PC-3 (cell line): ENCODE data around the gene ZNF311. TPM values are rescaled to one million over a fixed set of nuclear protein-coding genes. Genes with fewer than 3 reads are reported as not detected.

Experiments used
- ATAC-seq: fragments of 200-7000 bp; cut with Tn5 transposase; 2 replicates; pipeline ENCODE4 v1.9.1; 2020; ENCODE audit warnings: mild to moderate bottlenecking, moderate library complexity
- BruUV-seq: library from RNA; stranded (reverse); fragments of 400-500 nt; replicated peaks from 2 replicates; lab custom pipeline; 2021; lab: Mats Ljungman, UMichigan
- CTCF ChIA-PET: fragments of 300-600 bp; sonication (Branson Sonifier 250); formaldehyde crosslinking; loops from one replicate; lab custom pipeline; 2022; ENCODE audit warnings: antibody characterized with exemption; lab: Charles Lee
- POLR2A ChIA-PET: fragments of 300-600 bp; sonication (Branson Sonifier 250); formaldehyde crosslinking; loops from one replicate; lab custom pipeline; 2022; ENCODE audit warnings: antibody characterized with exemption; ENCODE audit not compliant: unreplicated experiment; lab: Charles Lee
- DNase-seq: peaks from one replicate; pipeline ENCODE4 v3.0.0-alpha.2; 2015
- H2AFZ ChIP-seq: fragments of 300-600 bp; sonication (generic); 2 replicates; pipeline ENCODE4 v1.6.0; 2016; ENCODE audit warnings: antibody characterized with exemption, low read length
- H3F3A ChIP-seq: fragments of 300-600 bp; sonication (generic); one replicate; pipeline ENCODE4 v1.6.0; 2017; ENCODE audit warnings: antibody characterized with exemption, low read length, control low read depth, mild to moderate bottlenecking; ENCODE audit not compliant: unreplicated experiment
- H3K27ac ChIP-seq: fragments of 300-600 bp; sonication (generic); 2 replicates; pipeline ENCODE4 v1.5.1; 2016; ENCODE audit warnings: mild to moderate bottlenecking, low read length
- H3K27me3 ChIP-seq: fragments of 300-600 bp; sonication (generic); 2 replicates; pipeline ENCODE4 v1.6.1; 2016; ENCODE audit warnings: low read length, mixed read lengths
- H3K36me3 ChIP-seq: fragments of 300-600 bp; sonication (generic); 2 replicates; pipeline ENCODE4 v1.6.1; 2016; ENCODE audit warnings: low read depth, mixed run types, low read length, mixed read lengths
- H3K4me1 ChIP-seq: fragments of 300-600 bp; sonication (generic); 2 replicates; pipeline ENCODE4 v1.5.1; 2016; ENCODE audit warnings: low read length; ENCODE audit not compliant: insufficient read depth
- H3K4me2 ChIP-seq: fragments of 300-600 bp; sonication (generic); 2 replicates; pipeline ENCODE4 v1.6.0; 2016; ENCODE audit warnings: low read length
- H3K4me3 ChIP-seq: fragments of 300-600 bp; sonication (generic); 2 replicates; pipeline ENCODE4 v1.5.1; 2016; ENCODE audit warnings: mild to moderate bottlenecking, low read length, mixed read lengths
- H3K79me2 ChIP-seq: fragments of 300-600 bp; sonication (generic); 2 replicates; pipeline ENCODE4 v1.6.1; 2017; ENCODE audit warnings: low read length, mixed read lengths
- H3K9ac ChIP-seq: fragments of 300-600 bp; sonication (generic); 2 replicates; pipeline ENCODE4 v1.6.0; 2016; ENCODE audit warnings: mild to moderate bottlenecking, low read length
- H3K9me2 ChIP-seq: fragments of 300-600 bp; sonication (generic); replicated peaks from 2 replicates; pipeline ENCODE4 v1.6.1; 2016; ENCODE audit warnings: mixed run types, low read length, mixed read lengths
- H3K9me3 ChIP-seq: fragments of 300-600 bp; sonication (generic); 2 replicates; pipeline ENCODE4 v1.6.1; 2016; ENCODE audit warnings: low read length, mixed read lengths
- H4K20me1 ChIP-seq: fragments of 300-600 bp; sonication (generic); 2 replicates; pipeline ENCODE4 v1.6.1; 2016; ENCODE audit warnings: low read length, mixed read lengths
- EZH2 ChIP-seq: fragments of 300-600 bp; sonication (generic); IDR thresholded peaks from one replicate; pipeline ENCODE4 v1.6.1; 2017; ENCODE audit warnings: antibody characterized with exemption, mild to moderate bottlenecking, low read length; ENCODE audit not compliant: unreplicated experiment
- EZH2phosphoT487 ChIP-seq: fragments of 300-600 bp; sonication (generic); IDR thresholded peaks from 2 replicates; pipeline ENCODE4 v1.6.1; 2018; ENCODE audit warnings: mild to moderate bottlenecking, antibody characterized with exemption, low read length, borderline replicate concordance
- intact Hi-C: fragments of 100-400 bp; cut with micrococcal nuclease; formaldehyde crosslinking; loops from 2 replicates; pipeline ENCODE4 v1.9.0; 2023
- total RNA-seq: library from RNA; depleted of rRNA; stranded (reverse); fragments of >200 nt; gene quantifications from 2 replicates; pipeline ENCODE4 v1.2.3, GENCODE V29; 2014
- TF ChIP-seq, protein P1 (sequence below): fragments of 300-600 bp; sonication (generic); conservative IDR thresholded peaks from 2 replicates; pipeline ENCODE4 v1.5.1; 2017; ENCODE audit warnings: antibody characterized with exemption, low read depth, mild to moderate bottlenecking, low read length

Gene ZNF311
- total RNA-seq, 1 experiment from 2014 or later, result 0.04 TPM

DNA sequence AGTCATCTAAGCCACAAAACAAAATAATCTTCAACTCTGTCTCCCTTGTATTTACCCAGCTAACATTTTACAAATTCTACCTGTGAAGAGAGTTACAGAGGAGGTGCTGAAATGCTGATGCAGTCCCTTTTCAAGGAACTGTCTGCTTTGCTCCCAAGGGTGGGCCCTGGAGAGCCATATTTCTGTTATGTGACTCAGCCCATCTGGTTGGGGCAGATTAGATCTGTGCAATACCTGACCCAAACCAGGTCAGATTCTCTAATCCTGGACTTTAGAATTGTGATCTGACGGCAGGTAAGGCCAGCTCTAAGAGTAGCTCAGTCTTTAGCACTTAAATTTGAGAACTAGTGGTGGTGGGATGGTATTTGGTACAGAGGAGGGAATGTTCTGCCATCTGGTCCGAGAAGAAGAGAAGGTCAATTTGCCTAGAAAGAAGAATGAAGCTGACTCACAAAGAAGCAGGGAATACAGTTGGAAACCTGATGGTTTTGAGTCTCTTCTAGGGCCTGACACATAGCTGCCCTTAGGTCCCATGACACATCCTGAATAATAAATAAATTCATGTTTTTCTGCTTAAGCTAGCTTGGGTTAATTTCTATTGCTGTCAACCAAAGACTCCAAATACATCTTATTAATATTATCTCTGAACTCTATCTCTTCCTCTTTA, 8.1 kb downstream of the ZNF311 start:
- Histone ChIP-seq H3K9ac (no peak overlapping the region), H3K27ac (no peak overlapping the region), H3K36me3 (no peaks in the 10 kb centered on the region), H3K27me3 (no peaks in the 10 kb centered on the region), H3K4me2 (no peak overlapping the region), H3F3A (no peaks in the 10 kb centered on the region), H3K79me2 (no peaks in the 10 kb centered on the region), H4K20me1 (no peaks in the 10 kb centered on the region), H3K4me3 (no peak overlapping the region), H3K9me3 (no peaks in the 10 kb centered on the region), H3K4me1 (no peaks in the 10 kb centered on the region), H2AFZ (no peak overlapping the region), H3K9me2 (no peaks in the 10 kb centered on the region)
- DNase-seq (no peak), ATAC-seq (no peak)
- ChIA-PET CTCF (no interaction called here), POLR2A (interaction anchor here (0.5 to 0.8 kb wide), 2 partner anchors 12 to 155 kb away, joined by 3 to 16 read pairs; no protein-coding TSS in a partner anchor)
- TF ChIP-seq EZH2 (no peak), EZH2phosphoT487 (no peak)
- TF ChIP-seq, protein P1, sequence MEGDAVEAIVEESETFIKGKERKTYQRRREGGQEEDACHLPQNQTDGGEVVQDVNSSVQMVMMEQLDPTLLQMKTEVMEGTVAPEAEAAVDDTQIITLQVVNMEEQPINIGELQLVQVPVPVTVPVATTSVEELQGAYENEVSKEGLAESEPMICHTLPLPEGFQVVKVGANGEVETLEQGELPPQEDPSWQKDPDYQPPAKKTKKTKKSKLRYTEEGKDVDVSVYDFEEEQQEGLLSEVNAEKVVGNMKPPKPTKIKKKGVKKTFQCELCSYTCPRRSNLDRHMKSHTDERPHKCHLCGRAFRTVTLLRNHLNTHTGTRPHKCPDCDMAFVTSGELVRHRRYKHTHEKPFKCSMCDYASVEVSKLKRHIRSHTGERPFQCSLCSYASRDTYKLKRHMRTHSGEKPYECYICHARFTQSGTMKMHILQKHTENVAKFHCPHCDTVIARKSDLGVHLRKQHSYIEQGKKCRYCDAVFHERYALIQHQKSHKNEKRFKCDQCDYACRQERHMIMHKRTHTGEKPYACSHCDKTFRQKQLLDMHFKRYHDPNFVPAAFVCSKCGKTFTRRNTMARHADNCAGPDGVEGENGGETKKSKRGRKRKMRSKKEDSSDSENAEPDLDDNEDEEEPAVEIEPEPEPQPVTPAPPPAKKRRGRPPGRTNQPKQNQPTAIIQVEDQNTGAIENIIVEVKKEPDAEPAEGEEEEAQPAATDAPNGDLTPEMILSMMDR, result no peak
- intact Hi-C loops, result no loop called here
- no TSS peak for BruUV-seq

DNA sequence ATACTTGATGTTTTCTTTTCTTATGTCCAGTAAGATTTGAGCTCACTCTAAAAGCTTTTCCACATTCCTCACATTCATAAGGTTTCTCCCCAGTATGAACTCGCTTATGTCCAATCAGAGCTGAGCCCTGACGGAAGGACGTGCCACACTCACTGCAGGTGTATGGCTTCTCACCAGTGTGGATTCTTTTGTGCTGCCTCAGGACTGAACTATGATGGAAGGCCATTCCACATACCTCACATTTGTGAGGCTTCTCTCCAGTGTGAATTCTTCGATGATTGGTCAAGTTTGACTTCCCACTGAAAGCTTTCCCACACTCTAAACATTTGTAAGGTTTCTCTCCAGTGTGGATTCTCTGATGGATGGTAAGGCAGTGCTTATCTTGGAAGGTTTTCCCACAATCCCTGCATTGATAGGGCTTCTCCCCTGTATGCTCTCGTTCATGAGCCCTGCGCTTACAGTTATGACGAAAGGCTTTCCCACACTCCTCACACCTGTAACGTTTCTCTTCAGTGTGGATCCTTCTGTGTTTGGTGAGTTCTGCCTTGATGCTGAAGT, 9.9 kb downstream of the ZNF311 start:
- H3K9me3 ChIP-seq, result no peaks in the 10 kb centered on the region
- no peak overlapping the region for H3K9ac ChIP-seq
- no peaks in the 10 kb centered on the region for H3K9me2 ChIP-seq
- H3K79me2 ChIP-seq, result no peaks in the 10 kb centered on the region
- ChIA-PET POLR2A (interaction anchor here (0.5 kb wide), 1 partner anchor 14 kb away, joined by 4 read pairs; no protein-coding TSS in a partner anchor), CTCF (no interaction called here)
- no peaks in the 10 kb centered on the region for H3K27me3 ChIP-seq
- no peaks in the 10 kb centered on the region for H3K4me1 ChIP-seq
- H4K20me1 ChIP-seq, result no peaks in the 10 kb centered on the region
- H3F3A ChIP-seq, result no peaks in the 10 kb centered on the region
- no peak for DNase-seq
- intact Hi-C loops, result no loop called here
- TF ChIP-seq, protein P1, result no peak
- no peak for TF ChIP-seq EZH2phosphoT487
- no peak for TF ChIP-seq EZH2
- H2AFZ ChIP-seq, result no peak overlapping the region
- no peaks in the 10 kb centered on the region for H3K36me3 ChIP-seq
- BruUV-seq, result no TSS peak
- no peak for ATAC-seq
- no peak overlapping the region for H3K4me3 ChIP-seq
- no peak overlapping the region for H3K27ac ChIP-seq
- no peak overlapping the region for H3K4me2 ChIP-seq
